ENCODE results near the gene RAPGEF2. TPM values are rescaled to one million over a fixed set of nuclear protein-coding genes. Genes with fewer than 3 reads are reported as not detected.
A peak's percentile ranks its signal among the peaks of the same experiment; 100 is the strongest.
"Not testable (repeated sequence)": the region's sequence is repeated elsewhere in the genome, so short reads cannot be mapped to it uniquely, and the experiment has no call there.

RAPGEF2 gene
- total RNA-seq, 1 donor from 2014 or later: 41.6 TPM

- not testable (repeated sequence) for DNase-seq (ENCODE audit: low spot score)
These were observed 58.6 kb downstream of the RAPGEF2 start for GRCh38 chr4:159161436-159161835.

- DNase-seq (ENCODE audit: low spot score): no peak
These were observed 59.7 kb downstream of the RAPGEF2 start for GRCh38 chr4:159162576-159162975.

- no peak for DNase-seq (ENCODE audit: low spot score)
These were observed 60.6 kb downstream of the RAPGEF2 start for GRCh38 chr4:159163521-159163920.

DNA sequence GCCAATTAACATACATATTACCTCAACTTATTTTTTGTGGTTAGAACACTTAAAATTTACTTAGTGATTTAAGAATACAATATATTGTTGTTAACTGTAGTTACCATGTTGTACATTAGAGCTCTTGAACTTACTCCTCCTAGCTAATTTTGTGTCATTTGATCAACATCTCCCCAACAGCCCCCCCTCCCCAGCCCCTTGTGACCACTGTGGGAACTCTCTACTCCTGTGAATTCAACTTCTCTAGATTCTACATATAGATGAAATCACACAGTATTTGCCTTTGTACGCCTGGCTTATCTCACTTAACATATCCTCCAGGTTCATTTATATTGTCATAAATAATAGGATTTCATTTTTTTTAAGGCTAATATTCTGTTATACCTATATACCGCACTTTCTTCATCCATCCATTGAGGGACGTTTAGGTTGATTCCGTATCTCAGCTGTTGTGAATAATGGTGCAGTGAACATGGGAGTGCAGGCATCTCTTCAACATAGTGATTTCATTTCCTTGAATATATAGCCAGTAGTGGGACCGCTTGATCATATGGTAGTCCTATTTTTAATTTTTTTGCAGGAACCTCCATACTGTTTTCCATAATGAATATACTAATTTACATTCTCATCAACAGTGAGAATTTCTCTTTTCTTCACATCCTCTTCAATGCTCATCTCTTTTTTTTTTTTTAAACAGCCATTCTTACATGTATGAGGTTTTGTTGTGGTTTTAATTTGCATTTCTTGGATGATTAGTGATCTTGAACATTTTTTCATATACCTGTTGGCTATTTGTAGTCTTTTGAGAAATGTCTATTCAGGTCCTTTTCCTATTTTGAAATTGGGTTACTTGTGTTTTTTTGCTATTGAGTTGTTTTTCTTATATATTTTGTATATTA lies 66.8 kb downstream of the RAPGEF2 start:
- no peak for DNase-seq (ENCODE audit: low spot score)

DNA sequence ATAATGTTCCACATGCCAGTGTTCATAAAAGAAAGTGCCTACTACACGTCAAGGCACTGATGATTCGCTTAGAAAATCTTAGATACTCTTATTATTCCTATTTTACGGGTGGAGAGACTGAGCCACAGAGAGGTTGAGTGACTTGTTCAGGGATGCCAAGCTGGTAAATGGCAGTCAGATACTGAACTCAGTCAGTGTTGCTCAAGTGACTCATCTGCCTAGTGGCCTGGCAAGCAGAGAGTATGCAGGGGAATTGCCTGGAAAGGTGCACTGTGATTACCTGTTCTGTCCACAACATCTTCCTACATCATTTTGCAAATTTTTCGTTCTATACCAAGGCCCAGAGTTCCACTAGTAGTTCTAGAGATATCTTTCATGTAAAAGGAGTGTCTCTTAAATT lies 68.4 kb downstream of the RAPGEF2 start:
- no peak for DNase-seq (ENCODE audit: low spot score)

DNA sequence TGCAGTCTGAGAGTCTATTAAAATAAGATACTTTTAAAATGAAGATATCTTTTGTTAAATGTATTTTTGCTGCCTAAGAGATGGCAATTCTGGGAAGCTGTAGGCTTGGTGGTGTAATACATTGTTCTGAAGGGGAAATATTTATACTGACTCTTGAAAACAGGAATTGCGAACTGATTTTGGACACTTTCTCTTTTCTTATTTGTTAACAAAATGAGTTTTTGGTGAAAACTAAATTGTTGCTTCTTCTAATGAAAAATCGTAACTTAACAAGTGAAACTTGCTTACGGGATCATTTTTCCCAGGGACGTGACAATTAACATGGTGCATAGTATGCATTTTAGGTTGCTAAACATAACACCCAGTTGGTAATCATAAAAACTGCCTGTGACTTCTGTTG lies 71.0 kb downstream of the RAPGEF2 start:
- no peak for DNase-seq (ENCODE audit: low spot score)

- DNase-seq (ENCODE audit: low spot score): no peak
These were observed 71.8 kb downstream of the RAPGEF2 start for GRCh38 chr4:159174645-159175084.

- DNase-seq (ENCODE audit: low spot score): peak; percentile 64
These were observed 72.5 kb downstream of the RAPGEF2 start for GRCh38 chr4:159175085-159175988.

- no peak for DNase-seq (ENCODE audit: low spot score)
These were observed 73.1 kb downstream of the RAPGEF2 start for GRCh38 chr4:159175989-159176375.

DNA sequence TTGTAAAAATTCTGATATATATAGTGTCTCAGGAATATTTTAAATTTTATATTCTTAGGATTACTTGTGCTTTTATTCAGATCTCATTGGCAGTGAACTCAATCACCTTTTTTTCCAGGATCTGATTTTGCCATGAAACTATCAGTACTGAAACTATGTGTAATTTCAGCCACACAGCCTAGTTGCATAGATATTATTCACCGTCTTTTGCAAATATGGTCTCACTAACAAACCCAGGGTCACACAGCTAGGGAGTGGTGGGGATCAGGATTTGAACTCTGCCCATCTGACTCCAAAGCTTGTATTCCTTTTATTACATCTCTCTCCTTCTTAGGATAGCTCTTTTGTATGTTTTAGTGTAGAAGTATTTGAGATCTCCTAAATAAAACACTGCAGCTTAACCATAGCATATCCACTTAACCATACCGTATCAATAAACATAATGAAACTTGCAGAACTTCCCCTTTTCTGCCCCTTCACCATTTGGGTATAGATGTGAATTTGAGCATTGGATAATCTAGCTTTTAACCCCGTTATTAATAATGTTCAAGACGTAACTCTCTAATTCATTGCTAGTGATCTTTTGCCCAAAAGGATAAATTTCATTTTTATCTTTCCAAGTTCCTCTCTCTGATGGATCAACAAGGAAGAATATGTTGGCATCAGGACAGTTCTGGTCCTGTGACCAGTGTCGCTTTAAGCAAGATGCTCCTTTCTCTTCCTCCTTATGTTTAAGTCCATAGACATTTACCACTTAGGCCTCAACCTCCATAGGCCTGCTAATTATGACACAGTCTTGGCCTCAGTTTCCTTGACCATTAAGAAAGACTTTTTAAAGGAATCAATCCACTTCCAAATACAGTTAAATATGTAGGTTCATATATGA lies 74.6 kb downstream of the RAPGEF2 start:
- no peak for DNase-seq (ENCODE audit: low spot score)

DNA sequence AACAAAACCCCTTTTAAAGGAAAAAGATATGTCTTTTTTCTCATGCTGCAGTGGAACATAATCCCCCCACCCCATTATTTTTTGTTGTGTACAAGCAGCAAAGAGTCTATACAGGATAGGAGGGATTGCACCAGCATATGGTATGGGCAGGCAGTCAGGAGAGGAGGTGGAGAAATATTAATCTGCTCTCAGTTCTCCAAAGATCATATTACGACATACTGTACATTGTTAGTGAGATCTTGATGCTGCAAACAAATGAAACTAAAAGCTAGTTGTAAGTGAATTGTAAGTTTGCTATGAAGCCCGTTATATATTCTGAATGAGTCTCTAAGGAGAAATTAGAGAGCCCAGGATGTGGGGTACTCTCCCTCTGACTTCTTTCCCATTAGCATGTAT lies 75.3 kb downstream of the RAPGEF2 start:
- DNase-seq (ENCODE audit: low spot score): no peak

GRCh38 chr4:159178979-159179969 lies 76.4 kb downstream of the RAPGEF2 start:
- DNase-seq (ENCODE audit: low spot score): no peak

DNA sequence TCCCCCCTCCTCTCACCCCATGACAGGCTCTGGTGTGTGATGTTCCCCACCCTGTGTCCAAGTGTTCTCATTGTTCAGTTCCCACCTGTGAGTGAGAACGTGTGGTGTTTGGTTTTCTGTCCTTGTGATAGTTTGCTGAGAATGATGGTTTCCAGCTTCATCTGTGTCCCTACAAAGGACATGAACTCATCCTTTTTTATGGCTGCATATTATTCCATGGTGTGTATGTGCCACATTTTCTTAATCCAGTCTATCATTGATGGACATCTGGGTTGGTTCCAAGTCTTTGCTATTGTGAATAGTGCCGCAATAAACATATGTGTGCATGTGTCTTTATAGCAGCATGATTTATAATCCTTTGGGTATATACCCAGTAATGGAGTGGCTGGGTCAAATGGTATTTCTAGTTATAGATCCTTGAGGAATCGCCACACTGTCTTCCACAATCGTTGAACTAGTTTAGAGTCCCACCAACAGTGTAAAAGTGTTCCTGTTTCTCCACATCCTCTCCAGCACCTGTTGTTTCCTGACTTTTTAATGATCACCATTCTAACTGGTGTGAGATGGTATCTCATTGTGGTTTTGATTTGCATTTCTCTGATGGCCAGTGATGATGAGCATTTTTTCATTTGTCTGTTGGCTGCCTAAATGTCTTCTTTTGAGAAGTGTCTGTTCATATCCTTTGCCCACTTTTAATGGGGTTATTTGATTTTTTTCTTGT lies 81.2 kb downstream of the RAPGEF2 start:
- not testable (repeated sequence) for DNase-seq (ENCODE audit: low spot score)

DNA sequence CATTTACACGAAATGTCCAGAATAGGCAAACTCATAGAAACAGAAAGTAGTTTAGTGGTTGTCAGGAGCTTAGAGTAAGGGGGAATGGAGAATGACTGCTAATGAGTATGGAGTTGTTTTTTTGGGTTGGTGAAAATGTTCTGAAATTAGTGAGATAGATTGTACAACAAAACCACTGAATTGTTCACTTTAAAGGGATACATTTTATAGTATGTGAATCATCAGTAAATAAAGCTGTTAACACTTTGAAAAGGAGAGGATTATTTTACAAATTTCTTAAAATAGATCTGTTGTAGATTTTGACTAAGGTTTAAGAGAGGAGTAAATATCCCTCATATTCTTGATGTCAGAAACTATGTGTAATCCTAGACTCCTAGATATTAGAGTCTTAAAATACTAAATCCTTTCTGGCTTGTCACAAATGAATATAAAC lies 82.7 kb downstream of the RAPGEF2 start:
- no peak for DNase-seq (ENCODE audit: low spot score)

- no peak for DNase-seq (ENCODE audit: low spot score)
These were observed 85.8 kb downstream of the RAPGEF2 start for GRCh38 chr4:159188646-159189045.

DNA sequence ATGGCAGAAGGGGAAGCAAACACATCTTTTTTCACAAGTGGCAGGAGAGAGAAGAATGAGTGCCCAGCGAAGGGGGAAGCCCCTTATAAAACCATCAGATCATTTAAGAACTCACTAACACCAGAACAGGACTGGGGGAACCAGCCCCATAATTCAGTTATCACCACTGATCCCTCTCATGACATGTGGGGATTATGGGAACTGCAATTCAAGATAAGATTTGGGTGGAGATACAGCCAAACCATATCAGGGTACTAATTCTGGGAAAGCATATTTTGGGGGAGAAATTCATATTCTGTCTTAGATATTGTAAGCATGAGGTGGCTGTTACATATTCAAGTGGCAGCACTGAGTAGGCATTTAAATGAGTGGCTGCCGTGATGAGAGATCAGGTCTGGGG lies 87.8 kb downstream of the RAPGEF2 start:
- DNase-seq (ENCODE audit: low spot score): no peak

DNA sequence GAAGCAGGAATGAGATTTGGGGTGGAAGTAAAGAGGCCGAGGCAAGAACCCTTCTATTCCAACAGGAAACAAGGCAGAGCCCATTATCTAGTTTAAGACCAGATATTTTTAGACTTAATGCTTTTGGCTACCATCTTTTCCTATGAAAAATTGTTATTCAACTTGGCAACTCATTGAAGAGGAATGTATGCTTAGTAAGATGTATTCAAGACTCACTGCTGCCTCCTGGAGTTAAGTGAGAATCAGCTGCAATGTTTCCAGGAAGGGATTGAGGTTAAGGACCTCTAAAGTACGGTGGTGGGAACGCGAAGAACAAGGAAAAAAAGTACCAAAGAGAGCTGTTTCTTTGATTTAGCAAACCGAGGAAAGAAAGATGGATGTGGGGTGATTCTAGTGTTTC lies 89.1 kb downstream of the RAPGEF2 start:
- no peak for DNase-seq (ENCODE audit: low spot score)

GRCh38 chr4:159193046-159193620 lies 90.3 kb downstream of the RAPGEF2 start:
- no peak for DNase-seq (ENCODE audit: low spot score)

- DNase-seq (ENCODE audit: low spot score): no peak
These were observed 92.5 kb downstream of the RAPGEF2 start for GRCh38 chr4:159195361-159195769.
